Endothelial cell of umbilical vein (primary cell): ENCODE results near the gene SP100. TPM values are rescaled to one million over a fixed set of nuclear protein-coding genes. Genes with fewer than 3 reads are reported as not detected.

Source experiments
- BruUV-seq: library from RNA; stranded (reverse); fragments of 400-500 nt; replicated peaks from 2 replicates; lab custom pipeline; 2021; lab: Mats Ljungman, UMichigan
- CTCF ChIA-PET: fragments of 300-600, 350-600 bp; sonication (Branson Sonifier 250); formaldehyde crosslinking; loops from one replicate; lab custom pipeline; 2021; ENCODE audit warnings: antibody characterized with exemption, inconsistent platforms; lab: Charles Lee
- POLR2A ChIA-PET: fragments of 300-600, 350-600 bp; sonication (Branson Sonifier 250); formaldehyde crosslinking; loops from one replicate; lab custom pipeline; 2021; ENCODE audit warnings: antibody characterized with exemption, inconsistent platforms; lab: Charles Lee
- DNase-seq: peaks from one replicate; pipeline ENCODE4 v3.0.0-alpha.2; 2011; ENCODE audit warnings: low read depth, low spot score
- FAIRE-seq: peaks from 2 replicates; lab custom pipeline; 2011; peaks lifted over from hg19 to GRCh38; lab: Jason Lieb, UNC
- H2AFZ ChIP-seq: 2 replicates; pipeline ENCODE4 v1.6.0; 2012; ENCODE audit warnings: low read depth, low read length, control low read depth, inconsistent platforms
- H3K27ac ChIP-seq: 2 replicates; pipeline ENCODE4 v1.5.1; 2011; ENCODE audit warnings: low read depth, mild to moderate bottlenecking, control low read depth, low read length, moderate library complexity; ENCODE audit not compliant: insufficient read depth
- H3K27me3 ChIP-seq, 2 experiments: 2 replicates each; pipeline versions ENCODE4 v1.6.0 to v1.6.1; 2011; ENCODE audit warnings: low read length in 2 of 2, mixed read lengths in 1 of 2; ENCODE audit not compliant: control insufficient read depth in 2 of 2, insufficient read depth in 2 of 2
- H3K36me3 ChIP-seq, 2 experiments: 2 replicates in 1 of 2; 3 replicates in 1 of 2; pipeline ENCODE4 v1.5.1; 2011; ENCODE audit warnings: low read length in 2 of 2, mild to moderate bottlenecking in 1 of 2, moderate library complexity in 1 of 2; ENCODE audit not compliant: control insufficient read depth in 2 of 2, insufficient read depth in 2 of 2; ENCODE audit errors: extremely low read depth in 1 of 2
- H3K4me1 ChIP-seq: 3 replicates; pipeline ENCODE4 v1.5.1; 2011; ENCODE audit warnings: mild to moderate bottlenecking, low read length; ENCODE audit not compliant: control insufficient read depth, insufficient read depth; ENCODE audit errors: extremely low read depth
- H3K4me2 ChIP-seq: 2 replicates; pipeline ENCODE4 v1.6.1; 2011; ENCODE audit warnings: low read length, control low read depth, mixed read lengths; ENCODE audit not compliant: insufficient read depth
- H3K4me3 ChIP-seq, 3 experiments: fragments of 200-600 bp in 1 of 3; sonication (generic), shearing (Covaris generic) in 1 of 3; replicated peaks in 1 of 3; 2 replicates each; pipeline ENCODE4 v1.5.1; 2011 to 2016; ENCODE audit warnings: control low read depth in 3 of 3, low read length in 3 of 3, mild to moderate bottlenecking in 2 of 3, inconsistent platforms in 1 of 3, low read depth in 1 of 3, moderate library complexity in 1 of 3; ENCODE audit not compliant: insufficient read depth in 1 of 3
- H3K79me2 ChIP-seq: 2 replicates; pipeline ENCODE4 v1.6.0; 2012; ENCODE audit warnings: low read length, inconsistent platforms; ENCODE audit not compliant: control insufficient read depth, insufficient read depth
- H3K9ac ChIP-seq: replicated peaks from 2 replicates; pipeline ENCODE3; 2011; ENCODE audit warnings: low read length, control low read depth; ENCODE audit not compliant: insufficient read depth; ENCODE audit errors: extremely low read depth
- H3K9me1 ChIP-seq: replicated peaks from 3 replicates; pipeline ENCODE4 v1.6.0; 2011; ENCODE audit warnings: mild to moderate bottlenecking, low read length; ENCODE audit not compliant: control insufficient read depth, insufficient read depth; ENCODE audit errors: extremely low read depth
- H3K9me3 ChIP-seq: replicated peaks from 2 replicates; pipeline ENCODE4 v1.5.1; 2012; ENCODE audit warnings: low read length, inconsistent platforms; ENCODE audit not compliant: control insufficient read depth, insufficient read depth
- H4K20me1 ChIP-seq: replicated peaks from 2 replicates; pipeline ENCODE3; 2011; ENCODE audit warnings: mild to moderate bottlenecking, low read length; ENCODE audit not compliant: control insufficient read depth, insufficient read depth; ENCODE audit errors: extremely low read depth
- CTCF ChIP-seq, 2 donors: IDR thresholded peaks; 1 replicate in 1 of 2; 2 replicates in 1 of 2; pipeline ENCODE4 v1.5.1; 2011; ENCODE audit warnings: low read length in 2 of 2, mild to moderate bottlenecking in 2 of 2, moderate library complexity in 2 of 2, control low read depth in 1 of 2, inconsistent platforms in 1 of 2, low read depth in 1 of 2; ENCODE audit not compliant: insufficient read depth in 1 of 2; ENCODE audit errors: extremely low read depth in 1 of 2
- EZH2 ChIP-seq: IDR thresholded peaks from 2 replicates; pipeline ENCODE4 v1.6.1; 2012; ENCODE audit warnings: borderline replicate concordance, low read depth, mild to moderate bottlenecking, moderate library complexity, low read length, inconsistent platforms; ENCODE audit not compliant: severe bottlenecking
- FOS ChIP-seq: IDR thresholded peaks from 2 replicates; pipeline ENCODE4 v1.6.1; 2011; ENCODE audit warnings: mild to moderate bottlenecking, low read length, moderate library complexity, borderline replicate concordance; ENCODE audit not compliant: insufficient read depth
- GATA2 ChIP-seq: IDR thresholded peaks from 2 replicates; pipeline ENCODE4 v1.7.0; 2011; ENCODE audit warnings: low read depth, mild to moderate bottlenecking, moderate library complexity, mixed read lengths, low read length; ENCODE audit not compliant: insufficient read length, insufficient read depth
- JUN ChIP-seq: IDR thresholded peaks from 2 replicates; pipeline ENCODE4 v1.6.1; 2011; ENCODE audit warnings: borderline replicate concordance, low read depth; ENCODE audit not compliant: insufficient read length, insufficient read depth
- MAX ChIP-seq: IDR thresholded peaks from 2 replicates; pipeline ENCODE4 v1.6.1; 2011; ENCODE audit not compliant: insufficient read depth, insufficient read length
- POLR2A ChIP-seq: IDR thresholded peaks from 2 replicates; pipeline ENCODE4 v1.6.1; 2012; ENCODE audit warnings: low read depth, mild to moderate bottlenecking, control low read depth, low read length
- POLR2AphosphoS5 ChIP-seq: IDR thresholded peaks from 2 replicates; pipeline ENCODE4 v1.6.1; 2012; ENCODE audit warnings: low read depth, mild to moderate bottlenecking, control low read depth, low read length, moderate library complexity; ENCODE audit not compliant: insufficient read depth
- dilution Hi-C: fragments of 300-500 bp; cut with MboI; formaldehyde crosslinking; loops from one replicate; pipeline ENCODE4 v1.15.0; 2019; ENCODE audit warnings: low sequenced_read_pairs; ENCODE audit not compliant: extremely low pct_ligation_motif_present
- intact Hi-C: fragments of 100-400 bp; cut with micrococcal nuclease; formaldehyde crosslinking; loops from one replicate; pipeline ENCODE4 v1.10.0; 2022
- polyA plus RNA-seq, 4 experiments: library from polyadenylated mRNA; depleted of rRNA in 3 of 4; stranded (reverse) in 3 of 4; unstranded in 1 of 4; fragments of >200 nt; gene quantifications; 2 replicates each; pipeline versions ENCODE4 v1.2.1 to v1.2.3, GENCODE V29; 2011 to 2012; ENCODE audit warnings: missing spikeins in 1 of 4
- total RNA-seq: library from RNA; stranded (reverse); gene quantifications from 2 replicates; pipeline ENCODE4 v1.2.3, GENCODE V29; 2021

The SP100 gene
- total and polyA plus RNA-seq, 2 donors (not counting 3 experiments of a cell fraction or from before 2014, with no cell fraction given) = 33.7 to 108 TPM

GRCh38 chr2:230498506-230499107, 82.6 kb downstream of the SP100 start:
- H3K27me3 ChIP-seq = no peaks in the 10 kb centered on the region
- H3K9ac ChIP-seq = no peak overlapping the region
- no peak for FAIRE-seq
- H4K20me1 ChIP-seq = no peaks in the 10 kb centered on the region
- no peak for TF ChIP-seq MAX
- no peak for TF ChIP-seq GATA2
- TF ChIP-seq POLR2AphosphoS5 = no peak
- TF ChIP-seq CTCF (IDR thresholded peaks at IDR 0.05; ENCODE audit: extremely low read depth in 1 of 2, insufficient read depth in 1 of 2, low read depth in 1 of 2, low read length in 2 of 2) = no peak
- TF ChIP-seq EZH2 = no peak
- no peak for TF ChIP-seq POLR2A
- no peak for TF ChIP-seq FOS
- no peak for TF ChIP-seq JUN
- H3K4me2 ChIP-seq = no peak overlapping the region
- H3K9me1 ChIP-seq = no peaks in the 10 kb centered on the region
- no peaks in the 10 kb centered on the region for H3K4me1 ChIP-seq
- dilution Hi-C loops = no loop called here
- no peaks in the 10 kb centered on the region for H3K9me3 ChIP-seq
- H3K36me3 ChIP-seq = peaks cover 19% of the 10 kb centered on the region in 2 experiments
- intact Hi-C loops = no loop called here
- DNase-seq = no peak
- ChIA-PET POLR2A (no interaction called here), CTCF (interaction anchor here (1.1 kb wide), 1 partner anchor 36 kb away, joined by 4 read pairs; no protein-coding TSS in a partner anchor)
- H3K79me2 ChIP-seq = no peaks in the 10 kb centered on the region
- no TSS peak for BruUV-seq
- H3K27ac ChIP-seq = no peak overlapping the region
- no peak overlapping the region for H2AFZ ChIP-seq
- no peak overlapping the region for H3K4me3 ChIP-seq
